Suprapubic skin (tissue), 4 donors: ENCODE results near the gene WWOX. TPM values are rescaled to one million over a fixed set of nuclear protein-coding genes. Genes with fewer than 3 reads are reported as not detected.
A peak's percentile ranks its signal among the peaks of the same experiment; 100 is the strongest.

Source experiments
- DNase-seq, 2 donors: peaks; one replicate each; pipeline ENCODE4 v3.0.0-alpha.2; 2019; ENCODE audit warnings: low spot score in 2 of 2
- H3K27ac ChIP-seq: fragments of 200-600 bp; sonication (generic); one replicate; pipeline ENCODE4 v1.5.1; 2019
- H3K27me3 ChIP-seq: fragments of 200-600 bp; sonication (generic); one replicate; pipeline ENCODE4 v1.5.1; 2019
- H3K36me3 ChIP-seq: fragments of 200-600 bp; sonication (generic); one replicate; pipeline ENCODE4 v1.5.1; 2019
- H3K4me1 ChIP-seq: fragments of 200-600 bp; sonication (generic); one replicate; pipeline ENCODE4 v1.5.1; 2019
- H3K4me3 ChIP-seq: fragments of 200-600 bp; sonication (generic); one replicate; pipeline ENCODE4 v1.5.1; 2019; ENCODE audit warnings: mild to moderate bottlenecking
- H3K9me3 ChIP-seq: fragments of 200-600 bp; sonication (generic); one replicate; pipeline ENCODE4 v1.5.1; 2019
- CTCF ChIP-seq, 2 donors: fragments of 200-600 bp in 1 of 2; fragments of 450-650 bp in 1 of 2; sonication (generic) in 1 of 2; IDR thresholded peaks; one replicate each; pipeline ENCODE4 v1.5.1; 2016 to 2019; ENCODE audit warnings: antibody characterized with exemption in 2 of 2, mild to moderate bottlenecking in 1 of 2, moderate library complexity in 1 of 2
- EP300 ChIP-seq: sonication (generic); formaldehyde crosslinking; IDR thresholded peaks from one replicate; pipeline ENCODE4 v1.6.1; 2017; ENCODE audit warnings: antibody characterized with exemption
- POLR2A ChIP-seq, 2 donors: fragments of 450-650 bp; IDR thresholded peaks; one replicate each; pipeline ENCODE4 v1.6.1; 2017; ENCODE audit warnings: antibody characterized with exemption in 2 of 2, mild to moderate bottlenecking in 2 of 2, moderate library complexity in 2 of 2
- POLR2AphosphoS5 ChIP-seq, 3 donors: sonication (generic); formaldehyde crosslinking; IDR thresholded peaks; one replicate each; pipeline ENCODE4 v1.6.1; 2017; ENCODE audit warnings: antibody characterized with exemption in 3 of 3
- WGBS: methylation state at CpG from one replicate; pipeline ENCODE4 v1.1.5; 2018; 5-methylcytosine and 5-hydroxymethylcytosine counted together
- total RNA-seq, 4 donors: library from RNA; depleted of rRNA; stranded (reverse); fragments of >200 nt; gene quantifications; one replicate each; pipeline ENCODE4 v1.1.0, GENCODE V29; 2016

Gene WWOX
- total RNA-seq, 4 donors from 2014 or later = 29.6 to 104 (median 47.3) TPM

GRCh38 chr16:78474762-78475161 is 375.3 kb downstream of the WWOX start:
- no peak for DNase-seq
- Histone ChIP-seq H3K27me3 (no peaks in the 10 kb centered on the region), H3K27ac (no peak overlapping the region), H3K36me3 (no peaks in the 10 kb centered on the region), H3K4me1 (no peaks in the 10 kb centered on the region), H3K4me3 (no peak overlapping the region), H3K9me3 (no peaks in the 10 kb centered on the region)
- 93% methylated on average over 4 of the region's 4 CpGs for WGBS
- TF ChIP-seq POLR2A (IDR thresholded peaks at IDR 0.05) = no peak
- no peak for TF ChIP-seq CTCF (IDR thresholded peaks at IDR 0.05)
- TF ChIP-seq EP300 = no peak
- no peak for TF ChIP-seq POLR2AphosphoS5 (IDR thresholded peaks at IDR 0.05)

- Histone ChIP-seq H3K4me3 (no peak overlapping the region), H3K9me3 (no peaks in the 10 kb centered on the region), H3K27ac (no peak overlapping the region), H3K36me3 (no peaks in the 10 kb centered on the region), H3K4me1 (no peaks in the 10 kb centered on the region), H3K27me3 (no peaks in the 10 kb centered on the region)
- DNase-seq = no peak
- WGBS = 77% methylated on average over 7 of the region's 7 CpGs
- no peak for TF ChIP-seq POLR2A (IDR thresholded peaks at IDR 0.05)
- TF ChIP-seq CTCF (IDR thresholded peaks at IDR 0.05) = no peak
- TF ChIP-seq EP300 = no peak
These were observed 377.2 kb downstream of the WWOX start for GRCh38 chr16:78476615-78477014.

DNA sequence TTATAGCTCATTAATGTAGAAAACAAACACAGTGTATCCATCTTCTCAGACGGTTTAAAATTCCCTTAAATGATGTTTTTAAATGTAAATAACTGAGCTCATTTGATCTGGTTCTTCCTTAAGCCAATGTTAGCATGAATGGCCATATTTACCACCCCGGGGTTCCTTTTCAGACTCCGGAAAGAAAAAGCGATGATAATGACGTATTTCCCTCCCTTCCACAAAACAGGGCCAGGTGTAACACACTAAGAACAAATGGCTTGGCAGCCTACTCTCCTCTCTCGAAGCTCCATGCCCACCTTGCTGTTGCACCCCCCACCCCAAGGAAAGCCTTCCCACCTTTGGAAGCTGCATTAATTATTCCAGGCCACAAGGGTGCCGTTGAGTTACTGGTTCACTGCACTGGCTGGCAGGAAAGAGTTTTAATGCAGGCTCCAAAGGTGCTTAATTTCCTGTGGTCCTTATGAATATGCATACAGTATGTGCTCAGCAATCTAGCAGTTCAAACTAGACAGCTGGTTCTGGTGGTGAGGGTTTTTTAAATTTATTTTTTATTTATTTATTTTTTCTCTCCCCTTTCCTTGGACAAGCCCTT is 378.9 kb downstream of the WWOX start:
- H3K4me1 ChIP-seq = no peaks in the 10 kb centered on the region

DNA sequence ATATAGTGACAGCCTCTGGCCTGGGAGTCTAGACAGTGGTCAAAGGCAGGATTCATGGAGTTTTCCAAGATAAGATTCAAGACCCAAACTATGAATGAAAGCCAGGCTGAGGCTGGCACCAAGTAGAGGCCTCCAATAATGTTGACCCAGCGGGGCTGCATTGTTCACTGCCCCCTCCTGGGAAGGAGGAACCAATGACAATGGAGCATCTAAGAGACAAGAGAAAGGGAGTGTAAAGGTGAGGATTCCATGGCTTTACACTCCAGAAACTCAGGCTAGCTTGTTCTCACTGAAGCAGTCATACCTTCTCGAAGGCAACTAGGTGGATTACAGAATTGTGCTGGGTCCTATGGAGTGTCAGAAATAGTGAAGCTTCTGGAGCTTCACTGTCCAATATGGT is 380.3 kb downstream of the WWOX start:
- Histone ChIP-seq H3K9me3 (no peaks in the 10 kb centered on the region), H3K36me3 (no peaks in the 10 kb centered on the region), H3K4me1 (no peaks in the 10 kb centered on the region), H3K4me3 (no peak overlapping the region), H3K27me3 (no peaks in the 10 kb centered on the region), H3K27ac (no peak overlapping the region)
- WGBS = 94% methylated on average over 2 of the region's 2 CpGs
- TF ChIP-seq CTCF (IDR thresholded peaks at IDR 0.05) (no peak), EP300 (no peak)
- DNase-seq = no peak

More for the DNA sequence above, 378.9 kb downstream of the WWOX start:
- H3K4me3 ChIP-seq = no peak overlapping the region
- no peaks in the 10 kb centered on the region for H3K9me3 ChIP-seq
- no peak for TF ChIP-seq EP300
- no peak for TF ChIP-seq POLR2A (IDR thresholded peaks at IDR 0.05)
- TF ChIP-seq CTCF (IDR thresholded peaks at IDR 0.05) = peak in 1 of 2 donors; percentile 19
- TF ChIP-seq POLR2AphosphoS5 (IDR thresholded peaks at IDR 0.05) = no peak
- H3K36me3 ChIP-seq = no peaks in the 10 kb centered on the region
- no peak for DNase-seq
- WGBS = 72% methylated on average over 7 of the region's 7 CpGs
- no peaks in the 10 kb centered on the region for H3K27me3 ChIP-seq
- H3K27ac ChIP-seq = no peak overlapping the region

- H3K27me3 ChIP-seq = no peaks in the 10 kb centered on the region
- no peaks in the 10 kb centered on the region for H3K36me3 ChIP-seq
- no peaks in the 10 kb centered on the region for H3K9me3 ChIP-seq
- WGBS = 68% methylated on average over 2 of the region's 2 CpGs
- no peak for DNase-seq
- no peak overlapping the region for H3K4me3 ChIP-seq
- no peak for TF ChIP-seq POLR2A (IDR thresholded peaks at IDR 0.05)
- no peak overlapping the region for H3K27ac ChIP-seq
- H3K4me1 ChIP-seq = no peaks in the 10 kb centered on the region
These were observed 381.1 kb downstream of the WWOX start for GRCh38 chr16:78480588-78480987.
